Thyroid gland (tissue), 4 donors: ENCODE measurements around the gene RNASEH2A. TPM values are rescaled to one million over a fixed set of nuclear protein-coding genes. Genes with fewer than 3 reads are reported as not detected.
"Not testable (repeated sequence)": the region's sequence is repeated elsewhere in the genome, so short reads cannot be mapped to it uniquely, and the experiment has no call there.

Experiments
- DNase-seq, 2 donors: peaks; one replicate each; pipeline ENCODE4 v3.0.0-alpha.2; 2019
- H3K27ac ChIP-seq, 3 donors: fragments of 200-600 bp; sonication (generic); 1 replicate in 2 of 3; 2 replicates in 1 of 3; pipeline ENCODE4 v1.5.1; 2016 to 2019; ENCODE audit warnings: mild to moderate bottlenecking in 1 of 3, moderate library complexity in 1 of 3
- H3K27me3 ChIP-seq: fragments of 200-600 bp; sonication (generic); one replicate; pipeline ENCODE4 v1.5.1; 2019
- H3K36me3 ChIP-seq, 2 donors: fragments of 200-600 bp; sonication (generic); one replicate each; pipeline ENCODE4 v1.5.1; 2016 to 2019
- H3K4me1 ChIP-seq, 2 donors: fragments of 200-600 bp; sonication (generic); one replicate each; pipeline ENCODE4 v1.5.1; 2017 to 2019
- H3K4me3 ChIP-seq, 3 donors: fragments of 200-600 bp; sonication (generic); replicated peaks in 1 of 3; 1 replicate in 2 of 3; 2 replicates in 1 of 3; pipeline ENCODE4 v1.5.1; 2016; ENCODE audit warnings: mild to moderate bottlenecking in 1 of 3
- H3K9me3 ChIP-seq: fragments of 200-600 bp; sonication (generic); one replicate; pipeline ENCODE4 v1.5.1; 2017
- POLR2A ChIP-seq, 2 donors: fragments of 450-650 bp; IDR thresholded peaks; one replicate each; pipeline ENCODE4 v1.6.1; 2017; ENCODE audit warnings: antibody characterized with exemption in 2 of 2, mild to moderate bottlenecking in 2 of 2, moderate library complexity in 1 of 2
- WGBS, 2 donors: methylation state at CpG; one replicate each; pipeline ENCODE4 v1.1.5; 2017; 5-methylcytosine and 5-hydroxymethylcytosine counted together
- intact Hi-C: fragments of 100-400 bp; cut with DNase I; formaldehyde crosslinking; loops from one replicate; pipeline ENCODE4 v1.15.1; 2023
- total RNA-seq, 4 donors: library from RNA; depleted of rRNA; stranded (reverse); fragments of >200 nt; gene quantifications; one replicate each; pipeline ENCODE4 v1.2.3, GENCODE V29; 2016
- TF ChIP-seq, protein P1 (sequence below), 6 experiments: fragments of 200-600 bp in 3 of 6; fragments of 450-650 bp in 3 of 6; sonication (generic) in 3 of 6; IDR thresholded peaks; one replicate each; pipeline ENCODE4 v1.5.1; 2016 to 2019; ENCODE audit warnings: antibody characterized with exemption in 6 of 6, mild to moderate bottlenecking in 2 of 6, inconsistent platforms in 1 of 6, moderate library complexity in 1 of 6

Gene RNASEH2A
- total RNA-seq, 4 donors from 2014 or later, result 1.5 to 11.8 (median 5.4) TPM

DNA sequence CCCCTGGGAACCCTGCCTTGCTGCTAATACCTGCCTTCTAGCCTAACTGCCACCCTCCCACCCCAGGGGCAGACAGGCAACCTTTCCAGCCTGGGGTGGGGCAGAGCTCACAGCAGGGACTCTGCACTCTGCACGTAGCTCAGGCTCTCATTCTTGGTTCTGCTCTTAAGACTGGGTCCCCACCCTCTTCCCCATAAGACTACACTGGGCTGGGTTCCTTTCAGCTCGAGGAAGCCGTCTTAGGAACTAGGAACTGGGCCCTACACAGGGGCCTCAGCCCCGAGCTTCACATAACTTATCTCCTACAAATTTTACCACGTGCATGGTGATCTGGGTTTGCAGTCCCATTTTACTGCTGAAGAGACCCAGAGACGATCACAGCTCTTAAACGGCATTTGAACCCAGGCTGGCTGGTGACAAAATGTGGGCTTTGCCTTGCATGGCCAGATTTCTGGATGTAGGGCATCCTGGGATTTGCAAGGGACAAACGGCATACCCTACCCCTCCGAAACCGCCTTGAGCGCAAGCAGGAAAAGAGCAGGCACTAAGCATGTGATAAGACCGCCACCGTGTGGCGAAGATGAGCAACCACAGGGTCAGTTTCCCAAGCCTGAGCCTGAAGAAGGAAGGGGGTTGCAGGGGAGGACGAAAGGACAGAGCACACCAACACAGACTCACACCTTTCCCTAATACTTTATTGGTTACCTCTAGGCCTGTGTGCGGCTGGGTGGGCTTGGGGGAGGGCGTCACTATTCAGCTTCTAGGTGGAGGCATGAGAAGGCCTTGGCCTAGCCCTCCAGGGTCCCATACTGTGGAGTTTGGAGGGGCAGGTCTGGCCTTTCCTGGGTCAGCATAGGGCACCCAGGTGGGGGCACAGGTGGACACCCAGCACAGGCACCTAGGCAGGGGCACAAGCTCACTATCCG lies 10.0 kb upstream of the RNASEH2A start:
- peak; percentile 70 to 76 for DNase-seq
- Histone ChIP-seq H3K27me3 (no peaks in the 10 kb centered on the region), H3K4me3 (no peak overlapping the region), H3K9me3 (no peaks in the 10 kb centered on the region), H3K4me1 (peaks cover 11 to 31% of the 10 kb centered on the region in 2 donors), H3K27ac (peak overlapping the region in 1 of 3 donors; percentile 26), H3K36me3 (peaks cover 0 to 16% of the 10 kb centered on the region in 2 donors)
- intact Hi-C loops, result loop anchor here (2.0 to 5.0 kb wide), 2 partner anchors 20 to 34 kb away; no protein-coding TSS in a partner anchor
- TF ChIP-seq POLR2A (IDR thresholded peaks at IDR 0.05), result no peak
- TF ChIP-seq, protein P1, sequence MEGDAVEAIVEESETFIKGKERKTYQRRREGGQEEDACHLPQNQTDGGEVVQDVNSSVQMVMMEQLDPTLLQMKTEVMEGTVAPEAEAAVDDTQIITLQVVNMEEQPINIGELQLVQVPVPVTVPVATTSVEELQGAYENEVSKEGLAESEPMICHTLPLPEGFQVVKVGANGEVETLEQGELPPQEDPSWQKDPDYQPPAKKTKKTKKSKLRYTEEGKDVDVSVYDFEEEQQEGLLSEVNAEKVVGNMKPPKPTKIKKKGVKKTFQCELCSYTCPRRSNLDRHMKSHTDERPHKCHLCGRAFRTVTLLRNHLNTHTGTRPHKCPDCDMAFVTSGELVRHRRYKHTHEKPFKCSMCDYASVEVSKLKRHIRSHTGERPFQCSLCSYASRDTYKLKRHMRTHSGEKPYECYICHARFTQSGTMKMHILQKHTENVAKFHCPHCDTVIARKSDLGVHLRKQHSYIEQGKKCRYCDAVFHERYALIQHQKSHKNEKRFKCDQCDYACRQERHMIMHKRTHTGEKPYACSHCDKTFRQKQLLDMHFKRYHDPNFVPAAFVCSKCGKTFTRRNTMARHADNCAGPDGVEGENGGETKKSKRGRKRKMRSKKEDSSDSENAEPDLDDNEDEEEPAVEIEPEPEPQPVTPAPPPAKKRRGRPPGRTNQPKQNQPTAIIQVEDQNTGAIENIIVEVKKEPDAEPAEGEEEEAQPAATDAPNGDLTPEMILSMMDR (IDR thresholded peaks at IDR 0.05), result peak; percentile 70 to 99 (median 96)
- WGBS, 2 donors, result 13 to 16% methylated on average over 14 to 18 of the region's 18 CpGs

DNA sequence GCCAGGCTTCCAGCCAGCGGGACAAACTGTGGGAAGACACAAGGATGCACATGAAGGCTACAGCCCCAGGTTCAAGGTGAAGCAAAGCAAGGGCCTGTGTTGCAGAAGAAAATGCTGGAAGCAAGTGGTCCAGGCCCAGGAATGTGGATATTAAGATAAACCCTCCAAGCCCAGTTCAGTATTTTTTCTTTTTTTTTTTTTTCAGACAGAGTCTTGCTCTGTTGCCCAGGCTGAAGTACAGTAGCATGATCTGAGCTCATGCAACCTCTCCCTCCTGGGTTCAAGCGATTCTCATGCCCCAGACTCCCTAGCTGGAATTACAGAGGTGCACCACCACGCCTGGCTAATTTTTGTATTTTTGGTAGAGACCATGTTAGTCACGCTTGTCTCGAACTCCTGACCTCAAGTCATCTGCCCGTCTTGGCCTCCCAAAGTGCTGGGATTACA lies 9.2 kb upstream of the RNASEH2A start:
- WGBS, 2 donors, result 88 to 95% methylated on average over 6 of the region's 6 CpGs
- TF ChIP-seq POLR2A (IDR thresholded peaks at IDR 0.05), result no peak
- TF ChIP-seq, protein P1 (IDR thresholded peaks at IDR 0.05), result no peak
- Histone ChIP-seq H3K9me3 (no peaks in the 10 kb centered on the region), H3K4me1 (peaks cover 15 to 31% of the 10 kb centered on the region in 2 donors), H3K36me3 (peaks cover 0 to 11% of the 10 kb centered on the region in 2 donors), H3K4me3 (no peak overlapping the region), H3K27ac (no peak overlapping the region), H3K27me3 (no peaks in the 10 kb centered on the region)
- DNase-seq, result no peak
- intact Hi-C loops, result loop anchor here (2.0 to 5.0 kb wide), 2 partner anchors 20 to 35 kb away; no protein-coding TSS in a partner anchor

DNA sequence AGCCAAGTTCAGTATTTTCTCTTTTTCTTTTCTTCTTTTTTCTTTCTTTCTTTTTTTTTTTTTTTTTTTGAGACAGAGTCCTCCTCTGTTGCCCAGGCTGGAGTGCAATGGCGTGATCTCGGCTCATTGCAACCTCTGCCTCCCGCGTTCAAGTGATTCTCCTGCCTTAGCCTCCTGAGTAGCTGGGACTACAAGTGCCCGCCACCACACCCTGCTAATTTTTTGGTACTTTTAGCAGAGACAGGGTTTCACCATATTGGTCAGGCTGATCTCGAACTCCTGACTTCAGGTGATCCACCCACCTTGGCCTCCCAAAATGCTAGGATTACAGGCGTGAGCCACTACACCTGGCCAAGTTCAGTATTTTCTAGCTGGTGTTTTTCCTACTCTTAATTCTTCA lies 8.8 kb upstream of the RNASEH2A start:
- not testable (repeated sequence) for H3K4me3 ChIP-seq, H3K27me3 ChIP-seq, H3K9me3 ChIP-seq, H3K27ac ChIP-seq, H3K36me3 ChIP-seq, DNase-seq
- intact Hi-C loops, result loop anchor here (2.0 to 5.0 kb wide), 2 partner anchors 21 to 35 kb away; no protein-coding TSS in a partner anchor
- 94 to 98% methylated on average over 7 of the region's 7 CpGs for WGBS, 2 donors
- H3K4me1 ChIP-seq, result peaks cover 18 to 35% of the 10 kb centered on the region in 2 donors

DNA sequence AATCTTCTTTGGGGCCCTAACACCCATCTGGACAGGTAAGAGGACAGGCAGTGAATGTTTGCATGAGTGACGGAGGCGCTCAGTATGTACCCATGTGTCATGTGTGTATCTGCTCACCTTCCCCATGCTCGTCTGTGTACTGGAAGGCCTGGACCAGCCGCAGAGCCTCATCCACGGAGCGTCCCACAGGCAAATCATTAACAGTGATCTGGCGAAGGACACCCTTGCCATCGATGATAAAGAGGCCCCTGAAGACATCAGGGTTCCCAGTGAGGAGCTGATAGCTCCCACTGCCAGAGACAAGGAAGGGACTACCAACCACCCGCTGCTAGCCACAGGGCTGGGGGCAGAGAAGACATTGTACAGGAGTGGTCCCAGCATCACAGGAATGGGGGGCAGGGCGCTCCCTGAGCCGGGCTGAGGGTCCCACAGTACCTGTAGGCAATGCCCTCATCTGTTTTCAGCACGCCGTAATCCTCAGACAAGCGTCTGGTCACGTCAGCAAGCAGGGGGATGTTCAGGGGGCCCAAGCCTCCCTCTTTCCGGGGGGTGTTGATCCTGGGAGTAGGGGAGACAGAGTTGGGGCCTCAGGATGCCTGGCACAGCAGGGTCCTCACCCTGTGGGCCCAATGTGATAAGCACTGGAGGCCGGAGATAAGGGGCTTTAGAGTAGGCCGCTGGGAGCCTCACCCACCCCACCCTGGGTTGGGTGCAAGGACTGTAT lies 6.5 kb upstream of the RNASEH2A start:
- Histone ChIP-seq H3K4me3 (no peak overlapping the region), H3K4me1 (peaks cover 18 to 26% of the 10 kb centered on the region in 2 donors), H3K27me3 (no peaks in the 10 kb centered on the region), H3K9me3 (no peaks in the 10 kb centered on the region), H3K27ac (no peak overlapping the region), H3K36me3 (no peaks in the 10 kb centered on the region)
- intact Hi-C loops, result loop anchor here (5.0 kb wide), 1 partner anchor 38 kb away; no protein-coding TSS in a partner anchor
- WGBS, 2 donors, result 91 to 95% methylated on average over 16 to 17 of the region's 18 CpGs
- no peak for DNase-seq
- TF ChIP-seq POLR2A (IDR thresholded peaks at IDR 0.05), result no peak
- TF ChIP-seq, protein P1 (IDR thresholded peaks at IDR 0.05), result no peak

DNA sequence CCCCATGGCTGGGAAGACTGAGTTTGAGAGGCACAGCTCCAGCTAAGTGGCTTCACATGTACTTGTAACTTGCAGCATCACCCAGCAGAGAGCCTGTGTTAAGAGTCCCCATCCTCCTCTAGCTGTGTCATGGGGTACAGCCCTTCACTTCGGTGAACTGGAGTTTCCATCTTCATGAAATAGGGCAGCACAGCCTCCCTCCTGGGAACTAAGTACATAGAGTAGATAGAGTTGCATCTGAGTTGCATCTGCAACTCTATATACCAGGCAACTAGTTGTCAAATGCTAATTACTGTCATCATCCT lies 6.0 kb upstream of the RNASEH2A start:
- peaks cover 18 to 22% of the 10 kb centered on the region in 2 donors for H3K4me1 ChIP-seq
- H3K36me3 ChIP-seq, result no peaks in the 10 kb centered on the region
- no peaks in the 10 kb centered on the region for H3K27me3 ChIP-seq
- 71 to 75% methylated on average over 1 of the region's 1 CpG for WGBS, 2 donors
- peak overlapping the region in 1 of 3 donors; percentile 35 for H3K27ac ChIP-seq
- DNase-seq, result no peak
- H3K4me3 ChIP-seq, result no peak overlapping the region
- intact Hi-C loops, result no loop called here
- no peaks in the 10 kb centered on the region for H3K9me3 ChIP-seq
- no peak for TF ChIP-seq POLR2A (IDR thresholded peaks at IDR 0.05)
- TF ChIP-seq, protein P1 (IDR thresholded peaks at IDR 0.05), result no peak
